CD4-positive, alpha-beta memory T cell (primary cell): ENCODE data around the gene RPRML. TPM values are rescaled to one million over a fixed set of nuclear protein-coding genes. Genes with fewer than 3 reads are reported as not detected.
A peak's percentile ranks its signal among the peaks of the same experiment; 100 is the strongest.

Experiments
- CTCF ChIA-PET: fragments of 350-600 bp; sonication (Branson Sonifier 250); formaldehyde crosslinking; loops from one replicate; lab custom pipeline; 2021; ENCODE audit warnings: inconsistent platforms; ENCODE audit not compliant: partially characterized antibody; lab: Charles Lee
- POLR2A ChIA-PET: fragments of 350-600 bp; sonication (Branson Sonifier 250); formaldehyde crosslinking; loops from one replicate; lab custom pipeline; 2021; ENCODE audit not compliant: partially characterized antibody; lab: Charles Lee
- DNase-seq, 5 donors: peaks; one replicate each; pipeline versions ENCODE4 v3.0.0 to v3.0.0-alpha.2; 2020 to 2022; ENCODE audit warnings: mixed read lengths in 1 of 5
- H3K27ac ChIP-seq: one replicate; pipeline ENCODE4 v1.7.0; 2013; ENCODE audit warnings: low read depth, low read length
- H3K27me3 ChIP-seq: 2 replicates; pipeline ENCODE4 v1.7.0; 2013; ENCODE audit warnings: mild to moderate bottlenecking, low read length, moderate library complexity; ENCODE audit not compliant: insufficient read depth
- H3K36me3 ChIP-seq: 2 replicates; pipeline ENCODE4 v1.7.0; 2013; ENCODE audit warnings: mild to moderate bottlenecking, low read length, moderate library complexity; ENCODE audit not compliant: insufficient read depth
- H3K4me1 ChIP-seq: 2 replicates; pipeline ENCODE4 v1.7.0; 2013; ENCODE audit warnings: mild to moderate bottlenecking, low read length, moderate library complexity; ENCODE audit not compliant: insufficient read depth
- H3K4me3 ChIP-seq, 2 donors: one replicate each; pipeline ENCODE4 v1.7.0; 2013; ENCODE audit warnings: low read length in 2 of 2, mild to moderate bottlenecking in 1 of 2
- H3K9me3 ChIP-seq, 2 donors: one replicate each; pipeline ENCODE4 v1.7.0; 2013; ENCODE audit warnings: low read length in 2 of 2, control low read depth in 1 of 2; ENCODE audit not compliant: control insufficient read depth in 1 of 2
- H3K27ac Mint-ChIP-seq, 7 donors: one replicate each; pipeline ENCODE4 v1.8.0; 2020 to 2021; ENCODE audit warnings: mixed read lengths in 7 of 7, mild to moderate bottlenecking in 6 of 7, inconsistent platforms in 3 of 7, moderate library complexity in 3 of 7
- H3K27me3 Mint-ChIP-seq, 2 donors: one replicate each; pipeline ENCODE4 v1.8.0; 2020 to 2021; ENCODE audit warnings: mixed read lengths in 2 of 2
- H3K36me3 Mint-ChIP-seq, 2 donors: one replicate each; pipeline ENCODE4 v1.8.0; 2020 to 2021; ENCODE audit warnings: mixed read lengths in 2 of 2, inconsistent platforms in 1 of 2, mild to moderate bottlenecking in 1 of 2
- H3K4me1 Mint-ChIP-seq, 4 donors: one replicate each; pipeline ENCODE4 v1.8.0; 2020 to 2021; ENCODE audit warnings: mixed read lengths in 4 of 4, mild to moderate bottlenecking in 1 of 4
- H3K4me3 Mint-ChIP-seq, 8 donors: one replicate each; pipeline ENCODE4 v1.8.0; 2020 to 2021; ENCODE audit warnings: mixed read lengths in 8 of 8, mild to moderate bottlenecking in 7 of 8, moderate library complexity in 6 of 8, inconsistent platforms in 3 of 8
- H3K9me3 Mint-ChIP-seq, 8 donors: one replicate each; pipeline ENCODE4 v1.8.0; 2020 to 2021; ENCODE audit warnings: mixed read lengths in 8 of 8, mild to moderate bottlenecking in 5 of 8, inconsistent platforms in 3 of 8, moderate library complexity in 1 of 8
- intact Hi-C: fragments of 100-400 bp; cut with micrococcal nuclease; formaldehyde crosslinking; loops from one replicate; pipeline ENCODE4 v1.15.1; 2023
- microRNA-seq: library from miRNA; unstranded; fragments of <30 nt; microRNA quantifications from one replicate; pipeline ENCODE4 v1.2.0, GENCODE V29; 2021; ENCODE audit warnings: borderline replicate concordance, borderline number of aligned reads, borderline microRNAs expressed, mixed read lengths
- polyA plus RNA-seq, 2 donors: library from polyadenylated mRNA; unstranded; fragments of 300-500 nt; fragmentation: Illumina TruSeq; gene quantifications; one replicate each; pipeline ENCODE4 v1.2.3, GENCODE V29; 2021
- total RNA-seq, 2 experiments: library from RNA; stranded (reverse); gene quantifications; one replicate each; pipeline ENCODE4 v1.2.3, GENCODE V29; 2021

RPRML gene
- total and polyA plus RNA-seq, 4 experiments from 2014 or later: not detected

DNA sequence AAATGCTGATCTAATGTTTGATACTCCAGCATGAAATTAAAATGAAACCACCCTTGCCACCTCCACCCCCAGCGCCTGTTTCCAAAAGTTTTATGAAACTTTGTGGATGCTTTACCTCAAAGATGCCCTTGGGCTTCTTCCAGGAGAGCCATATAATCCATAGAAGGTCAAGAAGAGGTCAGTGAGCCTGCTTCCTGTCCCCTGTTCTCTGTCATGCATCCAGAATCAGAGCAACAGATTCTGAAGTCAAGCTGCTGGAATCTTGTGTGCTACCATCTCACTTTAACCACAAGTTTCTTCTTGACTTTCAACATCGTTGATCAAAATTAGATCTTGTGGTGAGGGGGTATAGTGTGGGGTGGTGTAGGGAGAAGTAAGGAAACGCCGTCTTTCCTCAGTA, 47.5 kb downstream of the RPRML start:
- peaks cover 18 to 29% (median 20%) of the 10 kb centered on the region in 4 donors for H3K4me1 Mint-ChIP-seq

DNA sequence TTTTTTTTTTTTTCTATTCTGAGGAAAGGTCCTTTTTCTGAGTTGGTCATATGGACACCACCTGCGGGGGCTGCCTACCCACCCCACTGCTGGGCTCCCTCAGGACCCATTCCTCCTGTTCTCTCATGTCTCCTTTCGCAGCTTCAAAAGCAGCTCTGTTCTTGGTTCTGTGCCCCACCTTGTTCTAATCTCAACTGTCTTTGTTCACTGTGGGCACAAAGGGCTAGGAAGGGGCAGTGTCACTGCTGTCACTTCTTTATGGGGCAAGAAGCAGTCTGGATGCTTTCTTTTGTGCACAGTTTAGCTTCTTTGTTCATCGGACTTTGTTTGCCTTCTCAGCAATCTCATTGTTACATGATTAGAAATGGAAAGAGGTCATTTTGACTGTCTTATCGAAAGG, 49.0 kb downstream of the RPRML start:
- Histone ChIP-seq H3K36me3 (peaks cover 55% of the 10 kb centered on the region), H3K4me3 (no peak overlapping the region), H3K27ac (no peak overlapping the region), H3K4me1 (peaks cover 28% of the 10 kb centered on the region), H3K9me3 (no peaks in the 10 kb centered on the region), H3K27me3 (no peaks in the 10 kb centered on the region)
- intact Hi-C loops: no loop called here
- Mint-ChIP-seq H3K4me1 (peaks cover 27 to 44% (median 35%) of the 10 kb centered on the region in 4 donors), H3K4me3 (no peak overlapping the region), H3K9me3 (no peaks in the 10 kb centered on the region), H3K27ac (peak overlapping the region in 2 of 7 donors; percentile 1 to 41), H3K27me3 (no peaks in the 10 kb centered on the region), H3K36me3 (peaks cover 41 to 53% of the 10 kb centered on the region in 2 donors)
- no peak for DNase-seq
- ChIA-PET POLR2A (no interaction called here), CTCF (interaction anchor here (1.1 to 1.2 kb wide), 2 partner anchors 11 to 12 kb away, joined by 3 read pairs; no protein-coding TSS in a partner anchor)

More for the DNA sequence above, 47.5 kb downstream of the RPRML start:
- DNase-seq: no peak
- peaks cover 13% of the 10 kb centered on the region for H3K4me1 ChIP-seq
- ChIA-PET POLR2A (no interaction called here), CTCF (no interaction called here)
- no peaks in the 10 kb centered on the region for H3K27me3 Mint-ChIP-seq
- no peaks in the 10 kb centered on the region for H3K27me3 ChIP-seq
- peaks cover 70% of the 10 kb centered on the region for H3K36me3 ChIP-seq
- intact Hi-C loops: no loop called here
- H3K9me3 Mint-ChIP-seq: no peaks in the 10 kb centered on the region
- no peak overlapping the region for H3K4me3 ChIP-seq
- H3K27ac ChIP-seq: no peak overlapping the region
- peaks cover 51 to 65% of the 10 kb centered on the region in 2 donors for H3K36me3 Mint-ChIP-seq
- H3K27ac Mint-ChIP-seq: peak overlapping the region in 1 of 7 donors; percentile 35
- H3K9me3 ChIP-seq: no peaks in the 10 kb centered on the region
- H3K4me3 Mint-ChIP-seq: no peak overlapping the region

DNA sequence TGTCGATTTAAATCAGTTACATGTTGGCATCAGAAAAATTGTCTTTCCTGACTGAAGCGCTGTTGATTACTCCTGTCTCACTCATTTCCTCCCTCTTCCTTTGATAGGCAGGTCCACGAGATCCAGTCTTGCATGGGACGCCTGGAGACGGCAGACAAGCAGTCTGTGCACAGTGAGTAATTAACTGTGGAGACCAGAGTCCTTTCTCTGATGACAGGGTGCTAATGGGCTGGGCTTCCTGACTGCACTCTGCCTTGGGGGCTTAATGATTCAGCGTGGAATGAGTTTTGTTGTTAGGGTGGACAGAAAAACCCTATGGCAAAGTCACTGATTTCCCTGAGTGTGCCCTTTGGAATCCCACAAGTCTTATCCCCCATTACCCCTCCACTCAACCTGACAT, 49.6 kb downstream of the RPRML start:
- no peaks in the 10 kb centered on the region for H3K27me3 ChIP-seq
- H3K4me3 ChIP-seq: no peak overlapping the region
- CTCF ChIA-PET: no interaction called here
- H3K36me3 ChIP-seq: peaks cover 48% of the 10 kb centered on the region
- POLR2A ChIA-PET: no interaction called here
- no peak overlapping the region for H3K27ac ChIP-seq
- Mint-ChIP-seq H3K4me3 (no peak overlapping the region), H3K9me3 (no peaks in the 10 kb centered on the region), H3K4me1 (peaks cover 32 to 51% (median 42%) of the 10 kb centered on the region in 4 donors), H3K36me3 (peaks cover 36 to 48% of the 10 kb centered on the region in 2 donors), H3K27me3 (no peaks in the 10 kb centered on the region), H3K27ac (no peak overlapping the region)
- no peak for DNase-seq
- intact Hi-C loops: no loop called here
- H3K9me3 ChIP-seq: no peaks in the 10 kb centered on the region
- H3K4me1 ChIP-seq: peaks cover 34% of the 10 kb centered on the region

DNA sequence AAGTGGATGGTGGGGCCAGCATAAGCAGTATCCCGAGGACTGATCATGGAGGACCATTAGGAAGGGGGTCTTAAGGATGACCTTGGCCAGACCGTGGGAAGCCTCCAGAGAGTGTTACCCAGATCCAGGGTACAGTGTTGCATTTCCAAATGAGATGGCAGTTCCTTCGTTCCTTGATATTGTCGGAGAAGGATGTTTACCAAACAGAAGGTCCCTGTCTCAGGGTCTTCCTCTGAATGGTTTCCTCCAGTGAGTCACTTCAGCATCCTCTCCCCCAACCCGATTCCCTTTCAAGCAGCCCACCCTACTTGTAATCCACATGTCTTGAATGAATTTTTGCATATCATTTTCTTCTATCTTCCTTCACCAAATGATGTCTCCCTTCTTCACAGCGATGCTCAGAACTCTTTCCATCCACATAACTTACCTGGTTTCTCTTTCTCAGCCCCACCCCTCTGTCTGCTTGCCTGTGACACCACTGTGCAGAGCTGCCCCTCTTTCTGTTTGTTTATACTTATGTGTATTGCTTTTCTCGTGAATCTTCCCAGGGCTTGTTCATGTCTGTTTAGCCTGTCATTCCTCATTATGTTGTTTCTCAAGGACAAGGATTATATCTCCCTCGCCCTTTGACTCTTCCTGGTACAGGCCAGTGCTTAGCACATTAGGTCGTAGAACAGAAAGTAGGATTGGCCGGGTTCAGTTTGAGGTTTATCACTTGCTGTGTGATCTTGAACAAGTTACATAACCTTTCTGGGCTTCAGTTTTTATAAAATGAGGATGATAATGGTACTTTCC, 50.4 kb downstream of the RPRML start:
- H3K4me1 Mint-ChIP-seq: peaks cover 39 to 58% (median 49%) of the 10 kb centered on the region in 4 donors
- intact Hi-C loops: no loop called here
- no peaks in the 10 kb centered on the region for H3K9me3 ChIP-seq
- no peaks in the 10 kb centered on the region for H3K9me3 Mint-ChIP-seq
- H3K27ac Mint-ChIP-seq: peak overlapping the region in 4 of 7 donors; percentile 25 to 78 (median 55)
- H3K27me3 Mint-ChIP-seq: no peaks in the 10 kb centered on the region
- POLR2A ChIA-PET: no interaction called here
- no peak overlapping the region for H3K4me3 ChIP-seq
- DNase-seq: no peak
- H3K4me1 ChIP-seq: peaks cover 42% of the 10 kb centered on the region
- H3K36me3 ChIP-seq: peaks cover 41% of the 10 kb centered on the region
- no peaks in the 10 kb centered on the region for H3K27me3 ChIP-seq
- no peak overlapping the region for H3K27ac ChIP-seq
- H3K36me3 Mint-ChIP-seq: peaks cover 30 to 44% of the 10 kb centered on the region in 2 donors
- CTCF ChIA-PET: no interaction called here
- peak overlapping the region in 1 of 8 donors; percentile 31 for H3K4me3 Mint-ChIP-seq

Small RNA genes lying within 50 kb of the gene (microRNA-seq; reads per million reads assigned to microRNA genes)
- gene MIR5089: not detected

Other genes with a start within 250 kb of the RPRML start
- not detected for gene WNT3, start 160.6 kb downstream of the RPRML start, total RNA-seq
- not detected for gene WNT3, start 160.6 kb downstream of the RPRML start, polyA plus RNA-seq
- gene WNT9B, start 127.7 kb downstream of the RPRML start, total RNA-seq: not detected
- gene WNT9B, start 127.7 kb downstream of the RPRML start, polyA plus RNA-seq: not detected
- gene GOSR2, start 56.1 kb downstream of the RPRML start, total RNA-seq: 10 to 100 TPM; 89.9 to 96.9 TPM
- gene GOSR2, start 56.1 kb downstream of the RPRML start, polyA plus RNA-seq: 10 to 100 TPM; 51.7 to 54.4 TPM
- 10 to 100 TPM; 60.2 to 73.4 TPM for gene CDC27, start 210.0 kb upstream of the RPRML start, total RNA-seq
- gene CDC27, start 210.0 kb upstream of the RPRML start, polyA plus RNA-seq: 100 to 1,000 TPM in 1 of 2 donors, 10 to 100 TPM in 1; 64.2 to 104 TPM
- not detected for gene MYL4, start 230.1 kb upstream of the RPRML start, total RNA-seq
- gene MYL4, start 230.1 kb upstream of the RPRML start, polyA plus RNA-seq: not detected